ENCODE data around the gene POGZ. TPM values are rescaled to one million over a fixed set of nuclear protein-coding genes. Genes with fewer than 3 reads are reported as not detected.
A peak's percentile ranks its signal among the peaks of the same experiment; 100 is the strongest.

The POGZ gene
- total and polyA plus RNA-seq, 2 of the 13 experiments (the other 11 are each of a cell fraction or from before 2014, with no cell fraction given): 15.3 to 45.6 TPM

DNA sequence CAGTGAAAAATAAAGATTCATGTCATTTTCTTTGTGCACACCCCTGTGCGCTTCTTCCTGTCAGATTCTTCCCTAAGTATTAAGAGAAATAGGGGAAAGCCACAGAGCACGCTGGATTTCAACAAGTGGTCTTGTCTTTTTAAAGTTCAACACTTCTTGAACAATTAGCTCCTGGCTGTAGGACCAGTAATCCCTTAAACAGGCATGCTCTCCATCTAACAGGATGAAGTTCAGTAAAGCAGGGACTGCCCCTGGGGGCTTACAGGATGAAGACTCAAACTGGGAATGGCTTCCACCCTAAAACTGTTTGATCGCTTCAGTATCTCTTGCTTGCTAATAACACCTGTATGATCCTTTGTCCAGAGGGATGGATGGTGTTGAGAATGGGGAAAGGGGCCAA, 55.7 kb downstream of the POGZ start:
- 100% methylated on average over 3 of the region's 3 CpGs for WGBS (ENCODE audit: low lambda C conversion rate)
- Histone ChIP-seq H3K79me2 (ENCODE audit: insufficient read depth, low read length) (peaks cover 15% of the 10 kb centered on the region), H2AFZ (ENCODE audit: low read length) (no peak overlapping the region), H3K27me3 (ENCODE audit: control insufficient read depth in 1 of 2, insufficient read depth in 2 of 2, low read length in 2 of 2) (no peaks in the 10 kb centered on the region; a peak in 1 of 5 replicates), H3K9me3 (ENCODE audit: low read length) (no peaks in the 10 kb centered on the region), H3K4me3 (replicated peaks in 1 of 3; ENCODE audit: insufficient read depth in 1 of 3, low read depth in 2 of 3, low read length in 3 of 3) (no peak overlapping the region), H3K9ac (ENCODE audit: insufficient read depth, low read depth, low read length) (no peak overlapping the region), H3K36me3 (replicated peaks in 1 of 2; ENCODE audit: control insufficient read depth in 1 of 2, insufficient read depth in 2 of 2, low read length in 2 of 2) (peaks cover 23 to 58% of the 10 kb centered on the region in 2 experiments), H4K20me1 (ENCODE audit: insufficient read depth, low read length) (peaks cover 8% of the 10 kb centered on the region), H3K4me1 (ENCODE audit: insufficient read depth, low read length) (peaks cover 33% of the 10 kb centered on the region), H3K4me2 (ENCODE audit: low read depth, low read length) (no peak overlapping the region), H3K27ac (ENCODE audit: extremely low read length, insufficient read depth, low read length) (no peak overlapping the region)
- FAIRE-seq (no peak), ATAC-seq (no peak), DNase-seq (ENCODE audit: low spot score) (no peak)
- TF ChIP-seq, protein P1, sequence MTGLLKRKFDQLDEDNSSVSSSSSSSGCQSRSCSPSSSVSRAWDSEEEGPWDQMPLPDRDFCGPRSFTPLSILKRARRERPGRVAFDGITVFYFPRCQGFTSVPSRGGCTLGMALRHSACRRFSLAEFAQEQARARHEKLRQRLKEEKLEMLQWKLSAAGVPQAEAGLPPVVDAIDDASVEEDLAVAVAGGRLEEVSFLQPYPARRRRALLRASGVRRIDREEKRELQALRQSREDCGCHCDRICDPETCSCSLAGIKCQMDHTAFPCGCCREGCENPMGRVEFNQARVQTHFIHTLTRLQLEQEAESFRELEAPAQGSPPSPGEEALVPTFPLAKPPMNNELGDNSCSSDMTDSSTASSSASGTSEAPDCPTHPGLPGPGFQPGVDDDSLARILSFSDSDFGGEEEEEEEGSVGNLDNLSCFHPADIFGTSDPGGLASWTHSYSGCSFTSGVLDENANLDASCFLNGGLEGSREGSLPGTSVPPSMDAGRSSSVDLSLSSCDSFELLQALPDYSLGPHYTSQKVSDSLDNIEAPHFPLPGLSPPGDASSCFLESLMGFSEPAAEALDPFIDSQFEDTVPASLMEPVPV (CRISPR knock-in tag; IDR thresholded peaks at IDR 0.05): no peak
- peak; percentile 63 for TF ChIP-seq RBM22 (optimal IDR thresholded peaks at IDR 0.05; ENCODE audit: low read length)
- ChIA-PET CTCF (ENCODE audit: low intra/inter-chr PET ratio, low total read pairs) (no interaction called here), POLR2A (no interaction called here)
- intact Hi-C loops (cut with micrococcal nuclease; ENCODE audit: unreplicated experiment) (no loop called here), in situ Hi-C loops (cut with HindIII; ENCODE audit: extremely low pct_ligation_motif_present, low pct_unique_long_range_greater_than_20kb) (no loop called here)
- TSS peak; percentile 29 for BruUV-seq (replicated peaks)

DNA sequence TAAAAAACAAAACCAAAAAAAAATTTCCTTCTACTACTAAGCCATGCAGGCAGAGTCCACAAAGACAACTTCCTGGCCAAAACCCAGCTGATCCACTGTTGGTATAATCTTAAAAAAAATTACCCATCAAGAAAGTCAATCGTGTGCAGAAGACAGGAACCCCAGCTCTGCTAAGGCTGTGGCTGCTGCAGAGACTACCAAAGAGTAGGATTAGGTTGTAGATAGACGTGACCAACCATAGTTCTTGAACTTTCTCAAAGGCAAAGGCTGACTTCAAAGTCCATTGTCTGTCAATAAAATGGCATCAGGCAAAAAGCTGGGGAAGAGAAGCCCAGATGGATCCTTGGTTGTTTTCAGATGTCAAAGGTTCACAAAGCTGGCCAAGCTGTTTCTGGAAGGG, 56.5 kb downstream of the POGZ start:
- ChIA-PET CTCF (ENCODE audit: low intra/inter-chr PET ratio, low total read pairs) (no interaction called here), POLR2A (interaction anchor here (1.5 kb wide), 1 partner anchor 31 kb away, joined by 5 read pairs; the partner anchor contains the start of gene SELENBP1)
- Histone ChIP-seq H3K27me3 (ENCODE audit: control insufficient read depth in 1 of 2, insufficient read depth in 2 of 2, low read length in 2 of 2) (no peaks in the 10 kb centered on the region; a peak in 1 of 5 replicates), H3K9me3 (ENCODE audit: low read length) (no peaks in the 10 kb centered on the region), H3K79me2 (ENCODE audit: insufficient read depth, low read length) (peaks cover 15% of the 10 kb centered on the region), H3K36me3 (replicated peaks in 1 of 2; ENCODE audit: control insufficient read depth in 1 of 2, insufficient read depth in 2 of 2, low read length in 2 of 2) (peaks cover 16 to 50% of the 10 kb centered on the region in 2 experiments), H3K4me1 (ENCODE audit: insufficient read depth, low read length) (peaks cover 37% of the 10 kb centered on the region), H3K9ac (ENCODE audit: insufficient read depth, low read depth, low read length) (no peak overlapping the region), H2AFZ (ENCODE audit: low read length) (no peak overlapping the region), H4K20me1 (ENCODE audit: insufficient read depth, low read length) (peaks cover 8% of the 10 kb centered on the region), H3K4me2 (ENCODE audit: low read depth, low read length) (no peak overlapping the region), H3K4me3 (replicated peaks in 1 of 3; ENCODE audit: insufficient read depth in 1 of 3, low read depth in 2 of 3, low read length in 3 of 3) (no peak overlapping the region), H3K27ac (ENCODE audit: extremely low read length, insufficient read depth, low read length) (peak overlapping the region; percentile 24)
- no peak for FAIRE-seq
- in situ Hi-C loops (cut with HindIII; ENCODE audit: extremely low pct_ligation_motif_present, low pct_unique_long_range_greater_than_20kb) (no loop called here), intact Hi-C loops (cut with micrococcal nuclease; ENCODE audit: unreplicated experiment) (no loop called here)
- WGBS (ENCODE audit: low lambda C conversion rate): 83% methylated on average over 2 of the region's 2 CpGs
- no peak for DNase-seq (ENCODE audit: low spot score)
- TF ChIP-seq ZNF451 (CRISPR knock-in tag; IDR thresholded peaks at IDR 0.05) (no peak), KMT2A (CRISPR knock-in tag; IDR thresholded peaks at IDR 0.05) (no peak), ZNF660 (CRISPR knock-in tag; IDR thresholded peaks at IDR 0.05; ENCODE audit: borderline replicate concordance, low read depth) (no peak), ZNF557 (CRISPR knock-in tag; IDR thresholded peaks at IDR 0.05) (no peak), CHD4 (IDR thresholded peaks at IDR 0.05; ENCODE audit: borderline replicate concordance, low read length) (no peak), ZNF205 (CRISPR knock-in tag; IDR thresholded peaks at IDR 0.05) (no peak), POLR2AphosphoS5 (IDR thresholded peaks at IDR 0.05; ENCODE audit: low read depth, low read length) (0 out of 2 replicates have a peak, but pooled peaks have one; percentile 31), NKX3-1 (CRISPR knock-in tag; IDR thresholded peaks at IDR 0.05) (no peak), HNF4A (CRISPR knock-in tag; IDR thresholded peaks at IDR 0.05) (0 out of 2 replicates have a peak, but pooled peaks have one; percentile 24)
- TF ChIP-seq, protein P2, sequence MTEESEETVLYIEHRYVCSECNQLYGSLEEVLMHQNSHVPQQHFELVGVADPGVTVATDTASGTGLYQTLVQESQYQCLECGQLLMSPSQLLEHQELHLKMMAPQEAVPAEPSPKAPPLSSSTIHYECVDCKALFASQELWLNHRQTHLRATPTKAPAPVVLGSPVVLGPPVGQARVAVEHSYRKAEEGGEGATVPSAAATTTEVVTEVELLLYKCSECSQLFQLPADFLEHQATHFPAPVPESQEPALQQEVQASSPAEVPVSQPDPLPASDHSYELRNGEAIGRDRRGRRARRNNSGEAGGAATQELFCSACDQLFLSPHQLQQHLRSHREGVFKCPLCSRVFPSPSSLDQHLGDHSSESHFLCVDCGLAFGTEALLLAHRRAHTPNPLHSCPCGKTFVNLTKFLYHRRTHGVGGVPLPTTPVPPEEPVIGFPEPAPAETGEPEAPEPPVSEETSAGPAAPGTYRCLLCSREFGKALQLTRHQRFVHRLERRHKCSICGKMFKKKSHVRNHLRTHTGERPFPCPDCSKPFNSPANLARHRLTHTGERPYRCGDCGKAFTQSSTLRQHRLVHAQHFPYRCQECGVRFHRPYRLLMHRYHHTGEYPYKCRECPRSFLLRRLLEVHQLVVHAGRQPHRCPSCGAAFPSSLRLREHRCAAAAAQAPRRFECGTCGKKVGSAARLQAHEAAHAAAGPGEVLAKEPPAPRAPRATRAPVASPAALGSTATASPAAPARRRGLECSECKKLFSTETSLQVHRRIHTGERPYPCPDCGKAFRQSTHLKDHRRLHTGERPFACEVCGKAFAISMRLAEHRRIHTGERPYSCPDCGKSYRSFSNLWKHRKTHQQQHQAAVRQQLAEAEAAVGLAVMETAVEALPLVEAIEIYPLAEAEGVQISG (CRISPR knock-in tag; IDR thresholded peaks at IDR 0.05): peak; percentile 48; the same call in 1 of the 2 replicates
- no peak for ATAC-seq
- no TSS peak for BruUV-seq (replicated peaks)

Data from HepG2 (cell line).